ENCODE measurements around the gene WHRN.
A peak's percentile ranks its signal among the peaks of the same experiment; 100 is the strongest.

Gene WHRN

GRCh38 chr9:114452219-114453165 is 52.8 kb downstream of the WHRN start:
- no peak overlapping the region for H3K4me3 ChIP-seq (ENCODE audit: low read depth, low read length)
- DNase-seq (ENCODE audit: low read depth): no peak
- TF ChIP-seq CTCF (IDR thresholded peaks at IDR 0.05; ENCODE audit: insufficient read depth, low read depth, low read length, missing control alignments): no peak

- TF ChIP-seq CTCF (IDR thresholded peaks at IDR 0.05; ENCODE audit: insufficient read depth, low read depth, low read length, missing control alignments): no peak
- H3K4me3 ChIP-seq (ENCODE audit: low read depth, low read length): no peak overlapping the region
- no peak for DNase-seq (ENCODE audit: low read depth)
Observed at GRCh38 chr9:114451707-114452031, 53.6 kb downstream of the WHRN start.

- DNase-seq (ENCODE audit: low read depth): peak; percentile 15
- TF ChIP-seq CTCF (IDR thresholded peaks at IDR 0.05; ENCODE audit: insufficient read depth, low read depth, low read length, missing control alignments): no peak
- no peak overlapping the region for H3K4me3 ChIP-seq (ENCODE audit: low read depth, low read length)
Observed at GRCh38 chr9:114450833-114451706, 54.2 kb downstream of the WHRN start.

GRCh38 chr9:114450181-114450580 is 55.1 kb downstream of the WHRN start:
- no peak for TF ChIP-seq CTCF (IDR thresholded peaks at IDR 0.05; ENCODE audit: insufficient read depth, low read depth, low read length, missing control alignments)
- no peak overlapping the region for H3K4me3 ChIP-seq (ENCODE audit: low read depth, low read length)
- no peak for DNase-seq (ENCODE audit: low read depth)

- no peak for TF ChIP-seq CTCF (IDR thresholded peaks at IDR 0.05; ENCODE audit: insufficient read depth, low read depth, low read length, missing control alignments)
- H3K4me3 ChIP-seq (ENCODE audit: low read depth, low read length): no peak overlapping the region
- no peak for DNase-seq (ENCODE audit: low read depth)
Observed at GRCh38 chr9:114449236-114449635, 56.0 kb downstream of the WHRN start.

GRCh38 chr9:114448706-114449105 is 56.6 kb downstream of the WHRN start:
- no peak for TF ChIP-seq CTCF (IDR thresholded peaks at IDR 0.05; ENCODE audit: insufficient read depth, low read depth, low read length, missing control alignments)
- H3K4me3 ChIP-seq (ENCODE audit: low read depth, low read length): no peak overlapping the region
- DNase-seq (ENCODE audit: low read depth): no peak

Data from GM12865 (cell line).